DMS 273 treated with DMSO at 0.1 percent for 48 hours (cell line): ENCODE measurements around the gene RPS16.

Experiments
- DNase-seq: peaks from one replicate; lab custom pipeline; 2025; lab: John Stamatoyannopoulos, UW

The RPS16 gene

GRCh38 chr19:39422020-39422419 lies 13.7 kb downstream of the RPS16 start:
- no peak for DNase-seq

DNA sequence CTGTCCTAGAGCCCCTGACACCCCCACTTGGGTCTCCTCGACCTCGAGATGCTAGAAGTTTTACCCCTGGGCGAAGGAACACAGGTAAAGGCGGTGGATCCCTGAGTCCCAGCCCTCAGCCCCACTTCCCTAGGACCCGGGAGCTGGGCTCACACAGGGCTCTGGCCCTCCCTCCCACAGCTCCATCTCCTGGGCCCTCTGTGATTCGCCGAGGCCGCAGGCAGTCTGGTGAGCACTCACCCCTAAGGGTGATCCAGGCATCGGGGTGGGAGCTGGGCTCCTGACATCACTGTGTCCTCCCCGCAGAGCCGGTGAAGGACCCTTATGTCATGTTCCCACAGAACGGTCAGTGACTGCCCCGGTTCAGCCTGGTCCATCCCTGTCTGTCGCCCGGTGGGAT lies 15.0 kb downstream of the RPS16 start:
- no peak for DNase-seq

DNA sequence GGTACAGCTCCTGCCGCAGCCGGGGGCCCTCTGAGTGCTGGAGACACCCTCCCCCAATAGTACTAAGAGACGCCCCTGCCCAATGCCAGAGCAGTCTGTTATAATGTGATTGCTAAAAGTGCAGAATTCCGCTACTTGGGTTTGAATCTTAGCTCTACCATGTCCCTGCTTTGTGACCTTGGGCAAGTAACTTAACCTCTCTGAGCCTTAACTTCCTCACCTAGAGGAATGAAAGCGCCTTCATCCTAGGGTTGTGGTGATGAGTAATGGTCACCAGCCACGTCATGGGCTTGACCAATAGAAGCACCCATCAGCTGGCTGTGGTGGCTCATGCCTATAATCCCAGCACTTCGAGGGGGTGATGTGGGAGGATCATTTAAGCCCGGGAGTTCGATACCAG lies 16.7 kb downstream of the RPS16 start:
- DNase-seq, result no peak

DNA sequence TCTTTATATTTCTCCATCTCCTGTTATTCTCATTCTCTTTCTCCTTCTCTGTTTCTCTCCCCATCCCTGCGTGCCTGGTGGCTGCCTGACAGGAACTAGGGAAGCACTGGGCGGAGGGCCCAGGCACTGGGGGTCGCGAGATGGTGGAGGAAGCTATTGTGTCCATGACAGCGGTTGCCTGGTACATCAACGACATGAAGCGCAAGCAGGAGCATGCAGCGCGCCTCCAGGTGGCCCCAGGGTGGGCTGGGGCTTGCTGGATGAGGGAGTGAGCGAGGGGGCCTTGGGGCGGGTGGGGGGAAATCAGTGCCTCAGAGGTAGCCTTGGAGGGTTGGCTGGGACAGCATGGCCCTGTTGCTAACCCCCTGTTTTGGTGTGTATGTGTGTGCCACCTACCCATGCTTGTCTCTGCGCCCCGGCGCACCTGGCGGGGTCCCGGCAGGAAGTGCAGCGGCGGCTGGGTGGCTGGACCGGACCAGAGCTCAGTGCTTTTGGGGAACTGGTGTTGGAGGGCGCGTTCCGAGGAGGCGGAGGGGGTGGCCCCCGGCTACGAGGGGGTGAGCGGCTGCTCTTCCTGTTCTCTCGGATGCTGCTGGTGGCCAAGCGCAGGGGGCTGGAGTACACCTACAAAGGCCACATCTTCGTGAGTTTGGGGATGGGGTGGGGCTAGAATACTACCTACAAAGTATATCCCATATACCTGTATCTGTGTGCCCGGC lies 18.1 kb downstream of the RPS16 start:
- DNase-seq, result no peak

- no peak for DNase-seq
These were observed 19.3 kb downstream of the RPS16 start for GRCh38 chr19:39416152-39417120.

- no peak for DNase-seq
These were observed 20.4 kb downstream of the RPS16 start for GRCh38 chr19:39415111-39416046.

DNA sequence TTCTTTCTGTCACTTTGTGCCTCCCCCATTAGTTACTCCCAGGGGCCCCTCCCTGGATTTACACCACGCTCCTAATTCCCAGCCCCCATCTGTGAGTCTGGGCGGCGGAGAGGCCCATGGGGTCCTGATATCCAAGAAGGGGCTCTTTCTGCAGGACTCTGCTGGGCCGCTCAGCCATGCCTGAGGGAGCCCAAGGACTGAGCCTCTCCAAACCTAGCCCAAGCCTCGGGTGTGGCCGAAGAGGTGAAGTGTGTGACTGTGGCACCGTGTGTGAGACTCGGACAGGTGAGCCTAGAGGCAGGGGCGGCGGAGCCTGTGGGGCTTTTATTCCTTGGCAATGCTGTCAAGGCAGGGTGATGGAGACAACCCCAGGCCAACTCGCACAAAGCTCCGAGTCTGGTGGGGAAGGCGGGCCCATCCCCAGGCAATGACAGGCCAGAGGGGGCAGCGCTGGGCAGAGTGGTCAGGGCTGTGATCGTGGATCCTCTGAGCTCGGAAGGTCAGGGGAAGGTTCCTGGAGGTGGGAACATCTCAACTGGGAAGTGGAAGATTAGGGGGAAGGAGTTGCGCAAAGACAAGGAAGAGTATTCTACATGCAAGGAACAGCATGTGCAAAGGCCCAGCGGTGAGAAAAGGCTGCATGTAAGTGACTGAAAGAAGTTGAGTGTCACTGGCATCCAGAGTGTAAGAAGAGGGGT lies 21.7 kb downstream of the RPS16 start:
- DNase-seq, result no peak

- no peak for DNase-seq
These were observed 22.4 kb downstream of the RPS16 start for GRCh38 chr19:39413272-39413910.

- DNase-seq, result no peak
These were observed 22.9 kb downstream of the RPS16 start for GRCh38 chr19:39412867-39413271.

GRCh38 chr19:39412100-39412866 lies 23.5 kb downstream of the RPS16 start, which contains the start of gene PLEKHG2:
Gene PLEKHG2, plus strand, starts transcription at chr19:39412669. Its CDS starts 1,418 bp downstream, at chr19:39414087.
- peak; percentile 97 for DNase-seq

GRCh38 chr19:39411832-39412099 lies 24.0 kb downstream of the RPS16 start:
- DNase-seq, result peak; percentile 89

- no peak for DNase-seq
These were observed 24.5 kb downstream of the RPS16 start for GRCh38 chr19:39411081-39411831.

- no peak for DNase-seq
These were observed 25.0 kb downstream of the RPS16 start for GRCh38 chr19:39410831-39411080.

DNA sequence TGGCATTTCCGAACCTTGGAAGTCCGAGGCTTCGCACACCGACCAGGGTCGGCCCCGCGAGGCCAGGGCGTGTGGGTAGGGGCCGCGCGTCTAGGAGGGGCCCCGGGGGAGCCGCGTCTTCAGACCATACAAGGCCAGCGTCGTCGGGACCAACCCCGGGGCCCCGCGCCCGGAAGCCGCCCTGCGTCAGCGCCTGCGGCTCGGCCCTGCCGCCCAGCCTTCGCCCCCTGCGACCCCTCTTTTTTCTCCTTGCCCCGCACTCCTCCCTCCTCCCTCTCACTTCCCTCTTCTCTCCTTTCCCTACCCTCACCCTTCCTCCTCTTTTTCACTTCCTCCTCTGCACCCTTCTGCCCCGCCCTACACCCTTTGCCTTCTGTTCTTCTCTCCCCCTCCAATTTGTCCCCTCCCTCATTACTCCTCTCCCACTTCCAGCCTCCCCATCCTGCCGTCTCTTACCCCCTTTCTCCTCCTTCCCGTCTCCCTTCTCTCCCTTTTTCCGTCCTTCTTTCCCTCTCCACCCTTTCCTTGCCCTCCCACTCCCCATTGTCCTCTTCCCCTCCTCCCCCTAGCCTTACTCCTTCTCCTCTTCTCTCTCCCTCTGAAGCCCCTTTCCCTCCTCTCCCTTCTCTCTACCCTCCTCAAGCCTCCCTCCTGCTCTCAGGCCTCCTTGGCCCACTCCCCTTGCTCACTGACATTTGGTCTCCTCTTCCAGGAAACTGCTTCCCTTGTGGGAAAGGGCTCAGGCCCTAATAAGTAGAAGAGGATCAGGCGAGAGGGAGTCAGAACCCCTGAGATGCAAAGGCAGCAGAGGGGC lies 25.5 kb downstream of the RPS16 start:
- no peak for DNase-seq

DNA sequence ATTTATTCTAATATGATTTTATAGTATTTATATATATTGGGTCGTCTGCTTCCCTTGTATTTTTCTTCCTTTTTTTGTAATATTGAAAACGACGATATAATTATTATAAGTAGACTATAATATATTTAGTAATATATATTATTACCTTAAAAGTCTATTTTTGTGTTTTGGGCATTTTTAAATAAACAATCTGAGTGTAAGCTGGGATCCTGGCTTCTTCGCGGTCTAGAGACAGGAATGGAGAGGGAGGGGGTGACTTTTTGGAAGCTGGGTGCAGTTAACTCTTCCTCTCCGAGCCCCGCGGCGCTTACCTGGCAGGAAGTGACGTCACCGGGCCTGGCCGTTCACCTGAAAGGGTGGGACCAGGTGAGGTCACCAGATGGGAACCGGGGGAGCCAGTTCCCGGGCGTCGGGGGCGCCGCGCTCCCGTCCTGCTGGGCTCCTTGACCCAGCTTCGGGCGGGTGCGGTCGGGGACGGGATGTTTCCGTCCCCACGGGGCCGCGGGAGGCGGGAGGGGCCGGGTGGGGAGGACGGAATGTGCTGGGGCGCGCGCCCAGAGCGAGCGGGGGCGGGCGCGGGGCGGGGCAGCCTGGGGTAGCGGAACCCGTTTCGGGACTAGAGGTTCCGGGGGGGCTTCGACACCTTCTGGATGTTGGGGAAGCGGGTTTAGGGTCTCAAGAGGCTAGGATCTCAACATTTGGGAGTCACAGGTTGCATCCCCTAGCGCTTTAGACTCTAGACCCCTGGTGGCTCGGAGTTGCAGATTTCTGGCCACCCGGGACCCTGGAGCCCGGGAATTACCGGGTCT lies 26.3 kb downstream of the RPS16 start:
- no peak for DNase-seq

GRCh38 chr19:39408392-39409207 lies 27.1 kb downstream of the RPS16 start:
- no peak for DNase-seq
